NCI-H345 treated with DMSO at 0.1 percent for 48 hours (cell line): ENCODE results near the gene C1orf105.
"Not testable (repeated sequence)": the region's sequence is repeated elsewhere in the genome, so short reads cannot be mapped to it uniquely, and the experiment has no call there.

Experiments used
- DNase-seq: peaks from one replicate; lab custom pipeline; 2025; ENCODE audit not compliant: unreplicated experiment; lab: John Stamatoyannopoulos, UW

C1orf105 gene, protein sequence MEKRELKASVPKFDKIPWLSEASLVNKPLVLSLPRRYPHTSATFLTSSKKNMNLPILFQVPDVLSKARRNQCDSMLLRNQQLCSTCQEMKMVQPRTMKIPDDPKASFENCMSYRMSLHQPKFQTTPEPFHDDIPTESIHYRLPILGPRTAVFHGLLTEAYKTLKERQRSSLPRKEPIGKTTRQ

DNA sequence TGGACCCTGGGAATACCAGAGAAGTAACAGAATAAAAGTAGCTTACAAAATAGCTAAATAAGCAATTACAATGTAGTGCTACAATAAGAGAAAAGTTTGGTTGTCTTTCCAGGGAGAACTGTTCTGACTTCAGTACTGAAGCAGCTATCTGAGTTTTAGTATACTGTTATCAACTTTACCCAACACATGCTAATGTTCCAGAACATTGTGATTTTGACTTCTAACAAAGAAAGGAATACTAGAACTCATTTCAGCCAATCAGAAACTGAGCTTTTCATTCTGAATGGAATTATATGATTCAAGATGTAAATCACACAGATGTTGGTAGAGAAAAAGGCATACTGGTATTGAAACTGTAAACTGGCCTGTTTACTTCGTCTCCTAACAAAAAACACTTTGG lies at the start of gene C1orf105:
TSS of gene C1orf105 (plus strand) at position 301 of the 400 bp plus-strand sequence. CDS start 201 bp downstream, outside the sequence.
- DNase-seq = no peak

DNA sequence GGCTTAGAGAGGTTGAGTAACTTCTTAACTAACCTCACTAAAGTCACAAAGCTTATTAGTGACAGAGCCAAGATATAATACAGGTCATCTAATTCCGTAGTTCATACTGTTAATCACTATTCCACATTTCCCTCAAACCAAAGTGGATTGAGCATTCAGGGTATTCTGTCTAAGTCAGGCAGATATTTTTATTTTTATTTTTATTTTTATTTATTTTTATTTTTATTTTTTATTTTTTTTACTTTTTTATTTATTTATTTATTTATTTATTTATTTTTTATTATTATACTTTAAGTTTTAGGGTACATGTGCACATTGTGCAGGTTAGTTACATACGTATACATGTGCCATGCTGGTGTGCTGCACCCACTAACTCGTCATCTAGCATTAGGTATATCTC lies 48.8 kb upstream of the C1orf105 start:
- not testable (repeated sequence) for DNase-seq

DNA sequence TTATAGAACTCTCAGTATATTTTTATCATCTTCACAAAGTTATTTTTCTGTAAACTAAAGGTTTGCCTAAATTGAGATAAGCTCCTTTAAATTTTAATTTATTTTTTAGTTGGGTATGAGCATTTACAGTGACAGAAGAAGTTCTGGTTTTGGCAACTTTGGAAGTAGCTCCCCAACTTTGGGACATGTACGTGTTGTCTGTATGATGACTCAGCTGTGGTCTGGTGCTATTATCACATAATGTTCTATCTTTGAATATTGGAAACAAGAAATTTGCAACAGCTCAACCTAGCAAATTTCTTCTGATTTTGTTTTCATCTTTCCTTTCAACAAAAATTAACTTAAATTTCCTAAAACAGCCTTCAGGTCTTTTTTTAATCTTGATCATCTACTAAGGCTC lies 46.6 kb upstream of the C1orf105 start:
- DNase-seq = no peak

DNA sequence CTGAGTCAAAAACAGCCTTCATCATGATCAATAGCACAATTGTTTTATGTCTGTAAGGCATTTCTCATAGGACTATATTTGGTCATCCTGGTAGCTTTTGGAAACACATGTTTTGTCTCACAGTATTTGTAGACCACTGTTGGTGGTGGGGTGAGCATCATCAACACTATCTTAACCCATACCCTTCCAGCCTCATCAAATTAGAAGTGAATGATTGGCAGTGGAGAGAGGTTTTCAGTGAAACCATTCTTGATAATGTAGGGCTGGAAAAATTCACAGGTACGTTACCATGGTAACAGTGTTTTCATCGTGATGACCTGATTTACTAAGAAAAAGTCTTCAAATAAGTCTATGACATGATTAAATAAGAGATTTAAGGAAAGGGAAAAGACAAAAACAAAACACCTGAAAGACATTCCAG lies 45.3 kb upstream of the C1orf105 start:
- no peak for DNase-seq

DNA sequence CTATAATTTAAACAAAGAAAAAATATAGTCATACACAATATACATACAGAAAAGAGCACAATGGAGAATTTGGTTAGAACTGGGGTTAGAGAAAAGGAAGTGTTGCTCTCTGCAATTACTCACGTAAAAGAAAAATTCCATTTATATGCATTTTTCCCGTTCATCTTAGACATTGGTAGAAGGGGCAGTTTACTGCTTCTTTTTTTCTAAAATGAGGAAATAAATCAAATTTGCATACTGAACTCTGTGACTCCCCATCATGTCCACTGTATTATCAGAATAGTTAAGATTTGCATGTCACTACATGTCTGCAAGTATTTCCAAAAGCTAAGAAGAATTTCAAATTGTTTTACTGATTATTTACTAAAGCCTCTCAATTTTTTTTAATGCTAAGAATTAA lies 44.1 kb upstream of the C1orf105 start:
- DNase-seq = no peak

DNA sequence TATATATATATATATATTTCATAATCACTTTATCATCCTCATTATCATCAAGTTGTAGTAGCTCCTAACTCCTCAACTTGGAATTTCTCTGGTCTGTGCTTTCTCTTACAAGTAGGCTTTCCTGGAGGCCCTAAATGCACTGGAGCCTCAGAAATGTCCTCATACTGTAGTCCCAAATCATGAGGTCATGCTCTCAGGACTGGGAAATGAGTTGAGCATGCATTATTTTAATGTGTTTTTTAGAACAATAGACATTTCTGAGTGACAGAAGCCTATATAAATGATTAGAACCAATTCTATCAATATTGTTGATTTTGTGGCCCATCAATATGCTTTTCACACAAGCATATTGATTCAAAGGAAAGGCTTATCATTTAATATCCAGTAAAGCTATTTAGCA lies 42.9 kb upstream of the C1orf105 start:
- DNase-seq = no peak

DNA sequence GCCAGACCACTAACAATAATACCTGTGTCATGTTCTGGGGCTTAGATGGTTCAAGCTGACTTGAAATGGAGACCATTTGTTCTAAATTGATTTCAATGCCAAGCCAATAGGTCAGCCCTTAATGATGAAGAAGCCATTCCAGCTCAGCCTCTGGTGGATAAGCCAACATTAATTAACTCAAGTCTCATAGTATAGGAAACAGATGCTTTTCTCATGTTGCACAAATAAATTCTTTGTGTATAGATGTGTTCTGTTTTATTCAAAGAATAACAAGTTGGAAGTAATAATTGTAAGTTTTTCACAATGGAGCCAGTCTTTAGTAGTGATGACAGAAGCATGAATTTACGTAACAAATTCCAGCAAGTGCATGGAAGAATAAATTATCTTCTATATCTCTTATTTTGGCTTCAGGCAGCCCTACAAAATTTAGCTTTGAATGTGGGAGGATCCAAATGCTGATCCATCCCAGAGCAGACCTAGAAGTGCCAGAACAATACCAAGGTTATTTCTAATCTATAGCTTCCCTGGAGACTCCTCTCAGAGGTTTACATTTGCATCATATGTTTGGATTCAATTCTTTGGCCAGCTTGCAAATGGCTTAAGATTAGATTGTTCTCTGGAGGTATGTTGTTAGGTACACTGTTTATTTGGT lies 42.2 kb upstream of the C1orf105 start:
- DNase-seq = no peak

DNA sequence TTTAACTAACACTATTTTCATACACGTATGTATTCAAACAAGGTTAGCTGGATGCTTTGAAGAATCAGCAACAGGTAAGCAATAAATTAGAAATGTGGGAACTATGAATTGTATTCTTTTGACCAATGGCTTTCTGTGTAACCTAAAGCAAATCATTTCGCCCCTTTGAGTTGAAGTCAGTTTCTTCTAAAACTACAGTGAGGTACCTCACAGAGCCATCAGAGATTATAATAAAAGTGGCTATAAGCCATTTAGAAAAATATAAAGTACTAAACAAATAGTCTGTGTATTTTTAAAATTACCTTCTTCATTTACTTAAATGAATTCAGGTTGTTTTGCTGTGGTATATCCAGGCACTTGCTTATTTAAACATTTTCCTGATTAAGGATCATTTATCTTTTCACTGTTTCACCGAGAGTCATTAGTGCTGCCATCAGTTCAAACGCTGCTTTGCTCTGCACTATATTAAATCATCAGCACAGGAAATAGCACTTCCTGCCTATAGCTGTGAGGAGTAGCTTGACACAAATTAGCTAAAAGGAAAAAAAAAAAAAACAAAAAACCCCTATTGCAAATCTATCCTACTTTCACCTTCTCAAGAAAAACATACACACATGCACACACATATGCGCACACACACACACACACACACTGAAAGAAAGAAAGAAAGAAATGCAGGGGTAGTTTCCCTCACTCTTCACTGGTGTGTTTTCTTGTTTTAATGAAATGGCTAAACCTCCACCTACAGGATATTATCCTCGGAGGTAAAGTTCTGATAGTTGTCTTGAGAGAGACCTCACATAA lies 39.8 kb upstream of the C1orf105 start:
- no peak for DNase-seq

DNA sequence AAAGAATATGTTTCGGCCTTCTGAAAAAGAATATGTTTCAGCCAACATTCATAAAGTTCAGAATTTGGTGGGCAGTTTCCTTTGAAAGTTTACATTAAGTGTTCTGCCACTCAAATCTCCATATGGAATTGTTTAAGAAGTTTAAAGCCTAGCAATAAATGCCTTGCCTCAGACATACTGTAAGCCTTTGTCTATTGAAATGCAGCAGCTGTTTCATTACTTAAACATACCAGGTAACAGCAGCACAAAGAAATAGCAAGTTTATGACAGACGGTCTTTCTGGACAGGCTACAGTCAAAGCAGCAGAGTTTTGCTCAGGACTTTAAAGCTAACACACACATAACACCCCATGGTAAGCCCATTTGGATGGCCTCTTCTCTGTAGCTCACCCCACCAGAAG lies 38.5 kb upstream of the C1orf105 start:
- no peak for DNase-seq

DNA sequence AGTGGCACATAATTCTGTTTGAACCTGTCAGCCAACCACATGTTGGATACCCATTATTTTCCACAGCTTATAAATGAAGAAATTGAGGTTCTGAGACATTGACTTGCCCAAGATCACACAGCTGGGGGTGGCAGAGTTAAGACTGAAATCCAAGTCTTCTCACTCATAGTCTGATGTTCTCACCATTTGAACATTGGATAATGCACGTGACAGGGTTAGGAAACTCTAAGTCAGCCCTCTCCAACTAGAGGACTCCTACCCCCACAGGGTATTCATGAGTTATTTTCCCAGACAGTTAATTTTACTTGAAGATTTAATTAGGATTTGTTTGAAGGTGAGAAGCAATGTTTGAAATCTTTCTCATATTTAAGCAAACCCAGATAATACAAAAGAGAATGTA lies 38.1 kb upstream of the C1orf105 start:
- no peak for DNase-seq

DNA sequence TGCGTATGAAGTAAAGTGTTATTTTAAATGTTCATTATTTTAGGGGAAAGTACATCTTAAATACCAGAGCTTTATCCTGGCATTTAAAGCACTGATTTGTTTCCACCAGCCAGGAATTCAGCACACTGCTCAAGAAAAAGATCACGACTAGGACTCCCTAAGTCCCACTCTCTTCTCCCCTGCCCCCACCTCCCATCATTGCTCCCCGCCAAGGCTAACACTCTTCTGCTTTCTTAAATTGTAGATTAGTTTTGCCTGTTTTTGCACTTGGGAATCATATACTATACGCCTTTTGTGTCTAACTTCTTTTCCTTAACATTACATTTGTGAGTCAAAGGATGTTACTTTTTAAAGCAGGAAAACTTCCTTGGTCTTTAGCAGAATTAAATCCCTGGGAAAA lies 37.5 kb upstream of the C1orf105 start:
- DNase-seq = no peak

DNA sequence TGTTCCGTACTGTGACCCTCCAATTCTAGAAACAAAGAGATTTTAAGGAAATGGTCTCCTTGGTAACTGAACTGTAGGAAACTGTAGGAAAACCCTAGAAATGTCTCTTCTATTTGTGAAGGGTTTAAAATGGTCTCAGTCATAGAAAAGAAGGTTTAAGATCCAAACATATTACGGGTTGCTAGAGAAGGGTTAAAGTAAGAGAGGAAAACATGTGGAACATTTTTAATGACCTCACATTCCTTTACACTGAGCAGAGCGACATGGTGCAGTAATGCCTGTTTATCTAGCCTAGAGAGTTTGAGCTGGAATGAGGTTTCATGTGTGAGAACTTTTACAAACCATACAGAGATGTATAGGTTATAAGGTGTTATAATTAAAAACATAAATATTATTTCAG lies 36.9 kb upstream of the C1orf105 start:
- DNase-seq = no peak

DNA sequence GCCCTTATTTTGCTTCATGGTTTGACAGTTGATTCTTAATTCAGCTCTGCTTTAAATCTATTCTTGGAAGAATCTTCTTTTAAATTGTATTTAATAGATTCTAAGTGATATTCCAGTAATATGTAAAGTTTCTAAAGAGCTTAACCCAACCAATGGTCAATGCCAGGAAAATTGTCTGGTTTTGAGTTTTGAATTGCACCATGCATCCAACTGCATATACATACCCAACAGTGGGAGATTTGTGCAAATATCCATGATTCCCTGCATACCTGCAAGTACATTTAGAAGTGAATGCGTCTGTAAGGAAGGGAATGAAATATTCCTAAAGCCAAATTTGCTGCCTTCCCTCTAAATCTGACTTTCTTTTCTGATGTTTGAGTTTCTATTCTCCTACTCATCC lies 35.8 kb upstream of the C1orf105 start:
- DNase-seq = no peak

DNA sequence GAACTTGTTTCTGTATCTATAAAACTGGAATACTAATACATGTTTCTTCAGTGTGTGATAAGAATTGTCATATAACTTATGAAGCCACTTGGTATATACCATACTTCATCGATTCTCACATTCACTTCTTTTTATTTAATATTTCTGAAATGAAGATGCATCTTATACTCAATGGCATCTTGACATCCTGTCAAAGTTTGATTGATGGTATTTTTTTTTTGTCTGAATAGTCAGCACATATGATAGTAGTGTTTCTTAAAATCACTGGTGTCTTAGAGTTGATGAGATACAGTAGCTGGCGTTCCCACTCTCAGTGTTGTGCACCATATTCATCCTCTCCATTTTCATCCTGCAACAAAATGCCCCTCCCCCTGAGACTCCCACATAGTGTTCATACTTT lies 34.4 kb upstream of the C1orf105 start:
- DNase-seq = no peak

DNA sequence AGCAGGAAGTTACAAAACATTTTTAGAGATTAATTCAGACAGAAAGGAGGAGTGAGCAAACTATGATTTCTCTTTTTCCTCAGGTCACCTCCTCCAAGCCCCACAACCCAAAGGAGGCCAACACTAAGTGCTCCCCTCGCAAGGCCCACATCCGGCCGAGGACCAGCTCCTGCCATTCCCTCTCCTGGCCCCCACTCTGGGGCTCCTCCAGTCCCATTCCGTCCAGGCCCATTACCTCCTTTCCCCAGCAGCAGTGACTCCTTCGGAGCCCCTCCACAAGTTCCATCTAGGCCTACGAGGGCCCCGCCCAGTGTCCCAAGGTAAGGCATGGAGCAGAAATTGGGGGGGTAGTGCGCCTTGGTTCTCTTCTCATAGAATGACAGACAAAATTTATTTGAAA lies 32.0 kb upstream of the C1orf105 start:
- DNase-seq = no peak

DNA sequence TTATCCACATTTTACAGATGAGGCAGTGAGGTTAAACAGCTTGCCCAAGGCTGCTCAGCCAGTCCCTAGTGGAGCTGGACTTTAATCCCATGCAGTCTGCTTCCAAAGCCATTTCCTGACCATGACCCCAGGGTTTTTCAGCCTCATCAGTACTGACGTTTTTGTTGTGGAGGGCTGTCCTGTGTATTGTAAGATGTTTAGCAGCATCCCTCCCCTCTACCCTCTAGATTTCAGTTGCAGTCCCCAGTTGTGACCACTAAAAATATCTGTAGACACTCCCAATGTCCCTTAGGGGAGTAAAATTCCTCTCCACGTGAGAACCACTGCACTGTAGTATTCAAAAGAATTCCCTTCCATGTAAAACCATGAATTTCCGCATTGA lies 30.2 kb upstream of the C1orf105 start:
- no peak for DNase-seq

DNA sequence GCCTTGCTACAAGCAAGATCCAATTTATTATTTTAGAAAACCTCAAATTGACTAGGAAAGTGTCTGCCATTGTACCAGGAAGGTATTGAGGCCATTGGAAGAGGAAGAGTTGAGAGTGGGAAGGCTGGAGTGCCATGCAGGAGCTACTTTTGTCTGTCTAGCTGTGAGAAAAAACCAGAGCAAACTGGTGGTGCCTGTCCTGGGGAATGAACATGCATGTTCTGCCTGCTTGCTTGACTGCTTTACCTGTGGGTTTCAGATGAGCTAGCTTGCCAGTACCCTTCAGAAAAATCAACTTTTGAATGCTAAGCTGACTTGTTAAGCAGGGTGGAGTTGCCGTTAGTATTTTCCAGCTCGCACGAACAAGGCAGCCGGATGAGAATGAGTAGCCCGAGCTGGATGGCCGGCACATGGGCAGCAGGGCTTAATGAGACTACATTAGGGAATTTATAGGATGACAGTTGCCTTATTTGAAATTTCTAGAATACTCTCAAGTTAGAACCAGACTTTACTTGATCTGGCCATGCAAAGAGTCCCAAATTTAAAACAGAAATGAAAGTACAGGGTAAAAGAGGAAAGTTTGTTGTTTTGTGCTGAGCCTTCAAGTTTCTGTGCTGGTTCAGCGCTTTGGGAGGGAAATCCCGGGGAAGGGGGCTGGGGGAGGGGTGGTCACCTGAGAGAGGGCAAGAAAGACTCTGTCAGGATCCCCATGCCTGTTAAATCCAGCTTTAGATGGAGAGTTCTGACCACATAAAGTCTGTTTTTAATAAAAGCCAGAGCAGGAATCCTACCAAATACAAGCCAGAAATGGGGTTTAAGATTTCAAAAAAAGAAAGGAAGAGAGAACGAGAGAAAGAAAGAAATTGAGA lies 29.6 kb upstream of the C1orf105 start:
- DNase-seq = no peak

DNA sequence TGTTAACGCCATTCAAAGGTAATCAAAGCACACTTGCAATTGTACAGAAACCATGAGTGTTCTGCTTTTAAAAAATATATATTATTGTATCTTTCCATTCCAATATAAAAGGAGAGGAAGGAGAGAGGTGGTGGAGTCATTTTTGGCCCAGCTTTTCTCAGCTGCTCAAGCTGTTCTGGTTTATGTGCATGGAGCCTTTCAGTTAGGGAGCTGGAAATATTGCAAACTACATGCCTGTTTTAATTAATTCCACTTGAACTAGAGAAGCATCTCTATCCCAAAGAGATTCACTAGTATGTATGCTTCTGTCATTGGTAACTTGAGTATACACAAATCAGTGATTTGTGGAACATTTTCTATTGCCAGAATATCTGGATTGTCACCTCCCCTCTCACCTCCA lies 28.5 kb upstream of the C1orf105 start:
- DNase-seq = no peak

DNA sequence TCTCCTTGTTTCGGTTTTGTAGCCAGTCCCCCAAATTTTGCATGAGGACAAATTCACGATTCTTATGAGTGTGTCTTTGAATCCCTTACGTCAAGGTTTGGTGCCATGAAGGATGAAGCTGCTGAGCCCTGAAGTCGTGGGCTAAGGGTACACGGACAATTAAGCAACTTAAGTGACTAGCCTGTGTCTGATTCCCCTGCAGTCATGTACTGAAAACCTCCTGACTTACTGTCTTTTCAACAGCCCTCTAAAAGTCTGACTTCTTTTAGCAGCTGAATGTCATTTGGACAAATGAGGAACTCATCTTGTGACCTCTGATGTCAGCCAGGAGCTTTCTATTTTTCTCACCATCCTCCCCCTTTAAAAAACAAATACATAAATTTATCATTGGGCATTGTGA lies 27.1 kb upstream of the C1orf105 start:
- DNase-seq = no peak

DNA sequence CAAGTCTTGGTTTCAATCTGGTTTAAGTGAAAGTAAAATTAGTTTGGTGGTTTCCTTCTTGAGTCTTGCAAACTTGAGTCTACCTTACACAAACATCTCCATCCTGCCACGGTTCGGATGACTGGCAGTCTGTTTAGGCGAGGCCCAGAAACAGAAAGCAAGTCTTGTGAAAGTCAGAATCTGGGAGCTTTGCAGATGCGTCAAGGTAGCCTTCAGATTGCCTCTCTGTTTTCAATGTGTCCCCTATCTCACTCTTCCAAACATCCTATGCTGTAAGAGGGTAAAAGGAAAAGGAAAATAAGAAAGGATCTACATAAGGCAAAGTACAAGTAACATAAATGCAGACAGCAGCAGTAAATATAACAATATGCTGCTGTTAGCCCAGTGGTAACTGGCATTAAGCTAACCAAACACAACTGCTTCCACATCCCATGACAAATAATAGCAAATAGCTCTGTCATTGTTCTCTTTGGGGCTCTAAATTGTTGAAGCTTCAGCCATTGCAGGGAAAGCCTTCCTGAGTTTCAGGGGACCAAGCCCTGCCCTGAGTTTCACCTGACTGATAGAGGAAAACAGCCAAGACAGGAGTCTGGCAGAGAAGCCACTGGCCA lies 26.2 kb upstream of the C1orf105 start:
- no peak for DNase-seq

DNA sequence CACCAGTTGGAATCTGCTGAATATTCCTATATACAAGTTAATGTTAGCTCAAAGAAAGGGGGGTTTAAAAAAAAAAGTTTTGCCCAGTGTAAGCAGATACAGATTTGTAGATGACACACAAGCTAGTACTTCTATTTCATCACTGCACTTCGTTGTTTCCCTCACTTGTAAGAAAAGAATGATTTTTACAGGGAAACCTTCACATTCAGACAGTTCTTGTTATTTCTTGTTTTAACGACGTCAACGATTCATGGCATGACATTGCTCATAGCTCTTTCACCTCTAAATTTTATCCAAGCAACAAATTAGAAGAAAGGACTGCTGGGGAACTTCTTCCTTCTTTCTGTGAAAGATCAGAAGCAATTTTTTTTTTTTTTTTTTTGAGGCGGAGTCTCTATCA lies 25.7 kb upstream of the C1orf105 start:
- DNase-seq = no peak
